Measurements from ENCODE around the gene ANKDD1B. TPM values are rescaled to one million over a fixed set of nuclear protein-coding genes. Genes with fewer than 3 reads are reported as not detected.

The ANKDD1B gene
- total RNA-seq, 6 experiments from 2014 or later: 0.17 to 0.26 TPM; not detected in 4

DNA sequence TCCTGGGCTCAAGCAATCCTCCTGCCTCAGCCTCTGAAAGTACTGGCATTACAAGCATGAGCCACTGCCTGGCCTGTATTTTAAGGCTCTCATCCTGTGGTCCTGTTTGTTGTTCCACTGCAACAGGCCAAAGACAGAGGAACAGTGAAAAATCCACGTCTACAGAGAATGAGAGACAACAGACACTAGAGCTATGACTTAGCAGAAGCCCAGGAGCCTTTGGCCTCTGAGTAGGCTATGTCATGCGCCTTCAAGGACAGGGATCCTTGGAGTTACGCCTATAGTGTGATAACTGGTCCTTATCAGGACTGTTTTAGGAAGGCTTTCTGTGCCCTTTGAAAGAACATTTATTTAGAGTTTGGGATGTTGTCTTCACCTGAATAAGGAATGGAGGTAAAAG, 95.5 kb downstream of the ANKDD1B start:
- Histone ChIP-seq H3K4me1 (no peaks in the 10 kb centered on the region), H3K27ac (no peak overlapping the region), H3K4me3 (no peak overlapping the region), H3K36me3 (peaks cover 0 to 12% (median under 1%) of the 10 kb centered on the region in 4 donors), H3K27me3 (no peaks in the 10 kb centered on the region), H3K9me3 (no peaks in the 10 kb centered on the region)
- WGBS (ENCODE audit: insufficient coverage, low coverage, low lambda C conversion rate, missing lambda C conversion rate): 90% methylated on average over 2 of the region's 3 CpGs
- intact Hi-C loops (cut with DNase I): no loop called here
- no peak for TF ChIP-seq POLR2A (IDR thresholded peaks at IDR 0.05)
- TF ChIP-seq, protein P1, sequence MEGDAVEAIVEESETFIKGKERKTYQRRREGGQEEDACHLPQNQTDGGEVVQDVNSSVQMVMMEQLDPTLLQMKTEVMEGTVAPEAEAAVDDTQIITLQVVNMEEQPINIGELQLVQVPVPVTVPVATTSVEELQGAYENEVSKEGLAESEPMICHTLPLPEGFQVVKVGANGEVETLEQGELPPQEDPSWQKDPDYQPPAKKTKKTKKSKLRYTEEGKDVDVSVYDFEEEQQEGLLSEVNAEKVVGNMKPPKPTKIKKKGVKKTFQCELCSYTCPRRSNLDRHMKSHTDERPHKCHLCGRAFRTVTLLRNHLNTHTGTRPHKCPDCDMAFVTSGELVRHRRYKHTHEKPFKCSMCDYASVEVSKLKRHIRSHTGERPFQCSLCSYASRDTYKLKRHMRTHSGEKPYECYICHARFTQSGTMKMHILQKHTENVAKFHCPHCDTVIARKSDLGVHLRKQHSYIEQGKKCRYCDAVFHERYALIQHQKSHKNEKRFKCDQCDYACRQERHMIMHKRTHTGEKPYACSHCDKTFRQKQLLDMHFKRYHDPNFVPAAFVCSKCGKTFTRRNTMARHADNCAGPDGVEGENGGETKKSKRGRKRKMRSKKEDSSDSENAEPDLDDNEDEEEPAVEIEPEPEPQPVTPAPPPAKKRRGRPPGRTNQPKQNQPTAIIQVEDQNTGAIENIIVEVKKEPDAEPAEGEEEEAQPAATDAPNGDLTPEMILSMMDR (IDR thresholded peaks at IDR 0.05): no peak
- ATAC-seq (no peak), DNase-seq (no peak)

DNA sequence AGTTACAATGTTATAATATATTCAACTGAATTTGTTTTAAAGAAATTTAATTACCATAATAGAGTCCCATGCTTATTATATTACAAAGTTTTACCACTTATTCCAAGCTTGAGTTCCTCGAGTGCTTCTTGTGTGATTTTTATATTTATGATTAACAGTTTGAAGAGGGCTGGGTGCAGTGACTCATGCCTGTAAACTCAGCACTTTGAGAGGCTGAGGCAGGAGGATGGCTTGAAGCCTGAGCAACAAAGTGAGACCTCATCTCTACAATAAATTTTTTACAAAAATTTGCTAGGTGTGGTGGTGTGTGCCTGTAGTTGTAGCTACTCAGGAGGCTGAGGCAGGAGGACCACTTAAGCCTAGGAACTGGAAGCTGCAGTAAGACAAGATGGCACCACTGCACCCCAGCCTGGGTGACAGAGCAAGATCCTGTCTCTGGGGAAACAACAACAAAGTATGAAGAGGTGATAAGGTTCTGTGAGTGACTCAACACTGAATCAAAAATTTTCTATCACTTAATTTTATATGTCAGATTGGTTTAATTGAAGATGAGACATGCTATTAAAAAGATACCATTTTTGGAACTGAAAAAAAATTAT, 96.8 kb downstream of the ANKDD1B start:
- H3K27me3 ChIP-seq: no peaks in the 10 kb centered on the region
- WGBS (ENCODE audit: insufficient coverage, low coverage, low lambda C conversion rate, missing lambda C conversion rate): 89% methylated on average over 1 of the region's 1 CpG
- no peak overlapping the region for H3K4me3 ChIP-seq
- ATAC-seq (no peak), DNase-seq (no peak)
- peaks cover 0 to 1% (median 0%) of the 10 kb centered on the region in 4 donors for H3K36me3 ChIP-seq
- no peak overlapping the region for H3K27ac ChIP-seq
- H3K4me1 ChIP-seq: no peaks in the 10 kb centered on the region
- intact Hi-C loops (cut with DNase I): no loop called here
- no peaks in the 10 kb centered on the region for H3K9me3 ChIP-seq
- no peak for TF ChIP-seq POLR2A (IDR thresholded peaks at IDR 0.05)
- TF ChIP-seq, protein P1 (IDR thresholded peaks at IDR 0.05): no peak

DNA sequence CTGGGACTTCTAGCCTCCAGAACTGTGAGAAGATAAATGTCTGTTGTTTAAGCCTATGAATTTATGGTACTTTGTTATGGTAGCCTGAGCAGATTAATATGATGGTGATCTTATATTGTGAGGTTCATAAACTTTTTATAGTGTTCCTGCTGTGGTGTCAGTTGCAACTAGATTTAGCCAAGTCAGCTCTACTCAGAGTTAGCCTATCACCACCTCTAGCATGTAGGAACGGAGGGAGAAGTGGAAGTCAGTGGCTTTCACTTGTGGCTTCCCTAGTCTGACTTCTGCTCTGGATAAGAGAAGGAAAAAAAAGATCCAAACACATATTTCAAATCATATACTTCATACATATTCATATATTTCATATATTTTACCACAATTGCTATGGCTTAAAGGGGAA, 99.4 kb downstream of the ANKDD1B start:
- no peak for DNase-seq
- intact Hi-C loops (cut with DNase I): no loop called here
- Histone ChIP-seq H3K27ac (no peak overlapping the region), H3K4me3 (no peak overlapping the region), H3K4me1 (no peaks in the 10 kb centered on the region), H3K9me3 (no peaks in the 10 kb centered on the region), H3K36me3 (no peaks in the 10 kb centered on the region), H3K27me3 (no peaks in the 10 kb centered on the region)
- TF ChIP-seq, protein P1 (IDR thresholded peaks at IDR 0.05): no peak
- whole genome bisulfite sequencing (ENCODE audit: insufficient coverage, low coverage, low lambda C conversion rate, missing lambda C conversion rate): 62% methylated on average over 1 of the region's 1 CpG
- ATAC-seq: peak; percentile 26 to 69 (median 54)

- ATAC-seq: no peak
- no peaks in the 10 kb centered on the region for H3K36me3 ChIP-seq
- 93% methylated on average over 1 of the region's 1 CpG for WGBS (ENCODE audit: insufficient coverage, low coverage, low lambda C conversion rate, missing lambda C conversion rate)
- no peaks in the 10 kb centered on the region for H3K9me3 ChIP-seq
- no peak for DNase-seq
- H3K27me3 ChIP-seq: no peaks in the 10 kb centered on the region
- no peak overlapping the region for H3K4me3 ChIP-seq
- intact Hi-C loops (cut with DNase I): no loop called here
- TF ChIP-seq POLR2A (IDR thresholded peaks at IDR 0.05): no peak
- TF ChIP-seq, protein P1 (IDR thresholded peaks at IDR 0.05): no peak
- peaks cover 0 to 5% (median under 1%) of the 10 kb centered on the region in 4 donors for H3K4me1 ChIP-seq
- H3K27ac ChIP-seq: no peak overlapping the region
Measured at GRCh38 chr5:75711151-75711550, 99.9 kb downstream of the ANKDD1B start.

Measured in right lobe of liver (tissue), 6 donors.